HCT116 (cell line): ENCODE results near the gene BRPF3. TPM values are rescaled to one million over a fixed set of nuclear protein-coding genes. Genes with fewer than 3 reads are reported as not detected.

Source experiments
- ATAC-seq: fragments of 200-7000 bp; cut with Tn5 transposase; 2 replicates; pipeline ENCODE4 v1.9.1; 2020; ENCODE audit warnings: mild to moderate bottlenecking, moderate library complexity
- BruUV-seq: library from RNA; stranded (reverse); fragments of 400-500 nt; replicated peaks from 2 replicates; lab custom pipeline; 2021; lab: Mats Ljungman, UMichigan
- CTCF ChIA-PET: fragments of 300-600 bp; sonication (Branson Sonifier 250); formaldehyde crosslinking; loops from one replicate; lab custom pipeline; 2021; ENCODE audit warnings: antibody characterized with exemption; lab: Charles Lee
- POLR2A ChIA-PET: fragments of 300-600, 350-600 bp; sonication (Branson Sonifier 250); formaldehyde crosslinking; loops from one replicate; lab custom pipeline; 2021; ENCODE audit warnings: antibody characterized with exemption; lab: Charles Lee
- RAD21 ChIA-PET, 2 experiments: fragments of 300-600 bp; sonication (Branson Sonifier 250); formaldehyde crosslinking; loops; one replicate each; lab custom pipeline; 2023; ENCODE audit warnings: low total read pairs in 2 of 2; ENCODE audit not compliant: uncharacterized antibody in 2 of 2, unreplicated experiment in 2 of 2, low non-redundant PET in 1 of 2; lab: Charles Lee
- DNase-seq: peaks from one replicate; pipeline ENCODE4 v3.0.0-alpha.2; 2010; ENCODE audit warnings: low read depth, low spot score
- H2AFZ ChIP-seq: fragments of 200-600 bp; shearing (Covaris generic), sonication (generic); 2 replicates; pipeline ENCODE4 v1.6.1; 2017; ENCODE audit warnings: low read depth, mixed run types, mixed read lengths, antibody characterized with exemption, low read length; ENCODE audit not compliant: poor library complexity, severe bottlenecking
- H3K27ac ChIP-seq: 2 replicates; pipeline ENCODE4 v1.5.1; 2012; ENCODE audit warnings: low read depth, low read length
- H3K27me3 ChIP-seq: fragments of 200-600 bp; sonication (generic); 2 replicates; pipeline ENCODE4 v1.6.1; 2016; ENCODE audit warnings: mixed run types, low read length, mixed read lengths; ENCODE audit not compliant: insufficient read depth
- H3K36me3 ChIP-seq, 2 experiments: fragments of 200-500 bp in 1 of 2; fragments of 200-600 bp in 1 of 2; sonication (Bioruptor generic) in 1 of 2; sonication (generic) in 1 of 2; 2 replicates each; pipeline versions ENCODE4 v1.5.1 to v1.6.1; 2014 to 2016; ENCODE audit warnings: low read length in 2 of 2, inconsistent platforms in 1 of 2, mixed read lengths in 1 of 2, mixed run types in 1 of 2; ENCODE audit not compliant: insufficient read depth in 2 of 2, control insufficient read depth in 1 of 2
- H3K4me1 ChIP-seq, 2 experiments: fragments of 200-600 bp in 1 of 2; sonication (generic) in 1 of 2; 2 replicates each; pipeline versions ENCODE4 v1.5.1 to v1.6.1; 2012 to 2017; ENCODE audit warnings: low read length in 2 of 2, inconsistent platforms in 1 of 2, mild to moderate bottlenecking in 1 of 2, mixed read lengths in 1 of 2, mixed run types in 1 of 2, moderate library complexity in 1 of 2; ENCODE audit not compliant: insufficient read depth in 2 of 2, control insufficient read depth in 1 of 2
- H3K4me2 ChIP-seq: fragments of 200-600 bp; sonication (generic); 2 replicates; pipeline ENCODE4 v1.6.1; 2017; ENCODE audit warnings: mixed run types, low read length, mixed read lengths
- H3K4me3 ChIP-seq, 2 experiments: fragments of 200-600 bp in 1 of 2; sonication (generic) in 1 of 2; replicated peaks in 1 of 2; 2 replicates each; pipeline ENCODE4 v1.5.1; 2011 to 2016; ENCODE audit warnings: low read length in 2 of 2, control low read depth in 1 of 2, low read depth in 1 of 2, mild to moderate bottlenecking in 1 of 2, mixed read lengths in 1 of 2, mixed run types in 1 of 2
- H3K79me2 ChIP-seq: fragments of 200-600 bp; sonication (generic); 2 replicates; pipeline ENCODE4 v1.6.1; 2017; ENCODE audit warnings: mild to moderate bottlenecking, mixed run types, low read length, moderate library complexity, mixed read lengths; ENCODE audit not compliant: insufficient read depth
- H3K9ac ChIP-seq: fragments of 200-600 bp; sonication (generic); 2 replicates; pipeline ENCODE4 v1.6.1; 2016; ENCODE audit warnings: low read length, mixed read lengths
- H3K9me2 ChIP-seq: fragments of 200-600 bp; sonication (generic), shearing (Covaris generic); 2 replicates; pipeline ENCODE4 v1.6.1; 2017; ENCODE audit warnings: mixed run types, mild to moderate bottlenecking, moderate library complexity; ENCODE audit not compliant: insufficient read depth
- H3K9me3 ChIP-seq, 2 experiments: fragments of 200-500 bp in 1 of 2; fragments of 200-600 bp in 1 of 2; sonication (Bioruptor generic) in 1 of 2; sonication (generic) in 1 of 2; 2 replicates each; pipeline ENCODE4 v1.6.1; 2014 to 2017; ENCODE audit warnings: low read length in 2 of 2, mixed read lengths in 2 of 2, inconsistent platforms in 1 of 2, low read depth in 1 of 2, mild to moderate bottlenecking in 1 of 2, mixed run types in 1 of 2, moderate library complexity in 1 of 2; ENCODE audit not compliant: control insufficient read depth in 1 of 2, insufficient read depth in 1 of 2
- H4K20me1 ChIP-seq: fragments of 200-600 bp; sonication (generic), shearing (Covaris generic); 2 replicates; pipeline ENCODE4 v1.6.1; 2017; ENCODE audit warnings: mixed run types, mild to moderate bottlenecking, moderate library complexity; ENCODE audit not compliant: insufficient read depth
- ATF3 ChIP-seq: IDR thresholded peaks from 2 replicates; pipeline ENCODE4 v1.6.1; 2012
- FOSL1 ChIP-seq: IDR thresholded peaks from 2 replicates; pipeline ENCODE4 v1.6.1; 2012; ENCODE audit warnings: low read depth
- POLR2AphosphoS5 ChIP-seq: IDR thresholded peaks from 2 replicates; pipeline ENCODE4 v1.6.1; 2011; ENCODE audit warnings: mild to moderate bottlenecking, low read depth, low read length, moderate library complexity
- TCF7L2 ChIP-seq: IDR thresholded peaks from 2 replicates; pipeline ENCODE4 v1.7.0; 2011; ENCODE audit warnings: borderline replicate concordance, inconsistent platforms; ENCODE audit not compliant: insufficient read depth, insufficient read length; ENCODE audit errors: extremely low read depth
- intact Hi-C: fragments of 100-400 bp; cut with micrococcal nuclease; formaldehyde crosslinking; loops from 2 replicates; pipeline ENCODE4 v1.10.0; 2022
- total RNA-seq: library from RNA; stranded (reverse); gene quantifications from one replicate; pipeline ENCODE4 v1.2.1, GENCODE V29; 2021; ENCODE audit not compliant: unreplicated experiment

The BRPF3 gene
- total RNA-seq, 1 experiment from 2014 or later: 20.3 TPM

DNA sequence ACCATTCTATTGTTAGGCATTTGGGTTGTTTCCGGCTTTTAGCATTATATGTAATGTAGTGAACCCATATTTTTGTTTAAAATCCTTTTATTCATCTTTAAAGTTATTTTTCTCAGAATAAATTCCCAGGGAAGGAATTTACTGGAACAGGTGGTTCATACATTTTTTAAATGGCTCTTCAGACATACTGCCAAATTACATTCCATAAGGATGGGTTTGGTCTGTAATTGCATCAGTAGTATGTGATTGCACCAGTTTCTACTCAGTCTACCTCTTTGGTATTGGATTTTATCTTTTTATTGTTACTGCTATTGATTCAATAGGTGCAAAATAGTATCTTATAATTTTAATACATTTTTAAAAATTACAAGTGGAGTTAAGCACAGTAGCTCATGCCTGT lies 27.2 kb downstream of the BRPF3 start:
- H3K4me1 ChIP-seq: no peaks in the 10 kb centered on the region
- no peaks in the 10 kb centered on the region for H3K9me2 ChIP-seq
- no peak overlapping the region for H3K9ac ChIP-seq
- no peak overlapping the region for H3K27ac ChIP-seq
- no peak overlapping the region for H2AFZ ChIP-seq
- ChIA-PET RAD21 (no interaction called here), CTCF (no interaction called here), POLR2A (no interaction called here)
- H3K4me3 ChIP-seq: no peak overlapping the region
- peaks cover 21 to 22% of the 10 kb centered on the region in 2 experiments; a peak in 3 of 4 replicates for H3K36me3 ChIP-seq
- H3K79me2 ChIP-seq: no peaks in the 10 kb centered on the region
- no peaks in the 10 kb centered on the region for H3K9me3 ChIP-seq
- H4K20me1 ChIP-seq: no peaks in the 10 kb centered on the region
- BruUV-seq: no TSS peak
- TF ChIP-seq ATF3 (no peak), FOSL1 (no peak)
- H3K27me3 ChIP-seq: no peaks in the 10 kb centered on the region
- intact Hi-C loops: no loop called here
- ATAC-seq (no peak), DNase-seq (no peak)
- H3K4me2 ChIP-seq: no peak overlapping the region

GRCh38 chr6:36224918-36225461 lies 28.4 kb downstream of the BRPF3 start:
- TF ChIP-seq TCF7L2 (peak; percentile 93), POLR2AphosphoS5 (no peak)
- no TSS peak for BruUV-seq
- H3K4me3 ChIP-seq: no peak overlapping the region
- H3K79me2 ChIP-seq: no peaks in the 10 kb centered on the region
- ATAC-seq (no peak), DNase-seq (no peak)
- no peaks in the 10 kb centered on the region for H3K9me3 ChIP-seq
- no peak overlapping the region for H3K27ac ChIP-seq
- peaks cover 17 to 19% of the 10 kb centered on the region in 2 experiments; a peak in 3 of 4 replicates for H3K36me3 ChIP-seq
- H3K9ac ChIP-seq: no peak overlapping the region
- ChIA-PET CTCF (no interaction called here), RAD21 (no interaction called here), POLR2A (no interaction called here)
- no peak overlapping the region for H3K4me2 ChIP-seq
- no peaks in the 10 kb centered on the region for H3K4me1 ChIP-seq
- intact Hi-C loops: no loop called here
- H3K27me3 ChIP-seq: no peaks in the 10 kb centered on the region
- no peak overlapping the region for H2AFZ ChIP-seq
- H4K20me1 ChIP-seq: no peaks in the 10 kb centered on the region
- H3K9me2 ChIP-seq: no peaks in the 10 kb centered on the region
